Endodermal cell (in vitro differentiated cells): ENCODE results near the gene IGSF21. TPM values are rescaled to one million over a fixed set of nuclear protein-coding genes. Genes with fewer than 3 reads are reported as not detected.

Experiments
- DNase-seq: peaks from one replicate; pipeline ENCODE4 v3.0.0-alpha.2; 2017
- H3K27ac ChIP-seq: 2 replicates; pipeline ENCODE4 v1.5.1; 2013; ENCODE audit warnings: mild to moderate bottlenecking, low read depth, low read length, moderate library complexity
- H3K27me3 ChIP-seq: 2 replicates; pipeline ENCODE4 v1.6.1; 2013; ENCODE audit warnings: mild to moderate bottlenecking, low read length, moderate library complexity; ENCODE audit not compliant: insufficient read depth, control insufficient read depth, poor library complexity, severe bottlenecking
- H3K36me3 ChIP-seq: 2 replicates; pipeline ENCODE4 v1.7.0; 2013; ENCODE audit warnings: mild to moderate bottlenecking, low read length, moderate library complexity; ENCODE audit not compliant: control insufficient read depth, insufficient read depth
- H3K4me1 ChIP-seq: one replicate; pipeline ENCODE4 v1.7.0; 2013; ENCODE audit warnings: low read length; ENCODE audit not compliant: control insufficient read depth, insufficient read depth
- H3K4me3 ChIP-seq: 2 replicates; pipeline ENCODE4 v1.5.1; 2013; ENCODE audit warnings: mild to moderate bottlenecking, low read length, moderate library complexity
- H3K9ac ChIP-seq: 2 replicates; pipeline ENCODE4 v1.6.1; 2013; ENCODE audit warnings: mild to moderate bottlenecking, low read length, moderate library complexity; ENCODE audit not compliant: poor library complexity, severe bottlenecking; ENCODE audit errors: extremely low read depth
- H3K9me3 ChIP-seq: 2 replicates; pipeline ENCODE4 v1.6.1; 2013; ENCODE audit warnings: mild to moderate bottlenecking, low read length, moderate library complexity; ENCODE audit not compliant: control insufficient read depth
- H3K27ac Mint-ChIP-seq: 2 replicates; pipeline ENCODE4 v1.8.0; 2020; ENCODE audit warnings: mixed read lengths
- H3K27me3 Mint-ChIP-seq: 2 replicates; pipeline ENCODE4 v1.8.0; 2021; ENCODE audit warnings: mild to moderate bottlenecking, mixed read lengths; ENCODE audit not compliant: insufficient read depth
- H3K36me3 Mint-ChIP-seq: 2 replicates; pipeline ENCODE4 v1.8.0; 2020; ENCODE audit warnings: low read depth, mixed read lengths
- H3K4me1 Mint-ChIP-seq: 2 replicates; pipeline ENCODE4 v1.8.0; 2020; ENCODE audit warnings: mixed read lengths
- H3K4me3 Mint-ChIP-seq: 2 replicates; pipeline ENCODE4 v1.8.0; 2020; ENCODE audit warnings: mild to moderate bottlenecking, moderate library complexity, mixed read lengths
- H3K9me3 Mint-ChIP-seq: 2 replicates; pipeline ENCODE4 v1.8.0; 2020; ENCODE audit warnings: mild to moderate bottlenecking, mixed read lengths
- CTCF ChIP-seq: fragments of 200-600 bp; sonication (generic); conservative IDR thresholded peaks from 2 replicates; pipeline ENCODE4 v1.5.0; 2021; ENCODE audit warnings: antibody characterized with exemption, mild to moderate bottlenecking
- WGBS, 2 experiments: methylation state at CpG; one replicate each; pipeline versions ENCODE4 v1.1.5 to v1.1.7; 2013; ENCODE audit warnings: missing lambda C conversion rate in 2 of 2, mixed read lengths in 1 of 2; ENCODE audit not compliant: insufficient coverage in 1 of 2, insufficient read length in 1 of 2; 5-methylcytosine and 5-hydroxymethylcytosine counted together
- total RNA-seq, 2 donors: library from RNA; stranded (reverse); fragmentation: NEBNext Ultra II Directional in 1 of 2; extraction: Animal tissue kit (Norgen Biotek cat#: 25700) in 1 of 2; gene quantifications; 2 replicates in 1 of 2; 3 replicates in 1 of 2; pipeline ENCODE4 v1.2.1, GENCODE V29; 2021

Gene IGSF21
- total RNA-seq, 2 donors from 2014 or later = 1.3 to 1.7 TPM

DNA sequence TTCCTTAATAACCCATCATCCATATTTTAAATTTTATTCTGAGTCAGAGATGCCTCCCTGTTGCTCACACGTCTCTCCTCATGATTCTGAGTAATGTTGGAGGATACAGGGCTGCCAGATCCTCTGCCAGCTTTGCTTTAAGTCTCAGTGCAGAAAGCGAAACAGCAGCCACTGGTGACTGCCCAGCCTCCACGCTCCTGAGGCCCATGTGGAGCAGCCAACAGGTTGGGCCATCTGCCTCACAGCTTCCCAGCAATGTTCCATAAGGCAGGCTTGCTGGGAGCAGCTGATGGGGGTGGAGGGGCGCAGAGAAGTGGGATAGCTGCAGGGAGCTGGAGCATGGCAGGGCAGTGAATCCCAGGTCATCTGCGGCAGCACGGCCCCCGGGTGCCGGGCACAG, 104.2 kb downstream of the IGSF21 start:
- H3K27ac ChIP-seq = no peak overlapping the region
- H3K36me3 ChIP-seq = no peaks in the 10 kb centered on the region
- H3K4me3 ChIP-seq = no peak overlapping the region
- DNase-seq = no peak
- Mint-ChIP-seq H3K27me3 (peaks cover 8% of the 10 kb centered on the region), H3K36me3 (no peaks in the 10 kb centered on the region), H3K27ac (no peak overlapping the region), H3K4me3 (no peak overlapping the region), H3K4me1 (no peaks in the 10 kb centered on the region), H3K9me3 (peaks cover 6% of the 10 kb centered on the region)
- H3K4me1 ChIP-seq = no peaks in the 10 kb centered on the region
- no peak overlapping the region for H3K9ac ChIP-seq
- no peak for TF ChIP-seq CTCF
- H3K9me3 ChIP-seq = peaks cover 4% of the 10 kb centered on the region
- peaks cover 4% of the 10 kb centered on the region for H3K27me3 ChIP-seq
- WGBS, 2 experiments = 93 to 100% methylated on average over 1 to 8 of the region's 8 CpGs

DNA sequence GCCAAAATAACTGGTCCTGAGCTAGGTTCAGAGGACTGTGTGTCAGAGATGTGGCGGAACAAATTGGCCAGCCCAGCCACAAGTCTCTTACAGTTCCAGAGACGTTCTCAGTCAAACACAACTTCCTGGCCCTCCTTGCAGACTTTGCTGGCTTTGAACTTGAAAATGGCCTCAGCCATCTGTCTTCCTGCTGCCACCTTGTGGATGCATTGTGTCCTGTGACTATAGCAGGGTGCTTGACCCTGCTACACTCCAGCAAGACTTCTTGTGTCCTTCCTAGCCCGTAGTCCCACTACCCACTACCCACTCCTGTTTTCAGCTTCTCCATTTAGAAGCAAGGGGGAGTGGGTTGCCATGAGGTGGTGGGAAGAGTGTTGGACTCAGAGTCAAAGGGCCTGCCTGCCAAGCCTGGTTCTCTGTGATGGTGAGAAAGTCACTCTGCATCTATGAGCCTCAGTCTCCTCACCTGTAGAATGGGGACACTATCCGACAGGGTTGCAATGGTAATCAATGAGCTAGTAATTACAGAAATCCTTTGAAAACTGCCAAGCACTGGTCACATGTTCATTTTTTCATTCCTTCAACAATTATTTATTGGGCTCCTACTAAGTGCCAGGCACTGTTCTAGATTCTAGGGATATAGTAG, 109.9 kb downstream of the IGSF21 start:
- peak; percentile 88 for DNase-seq
- Histone ChIP-seq H3K36me3 (no peaks in the 10 kb centered on the region), H3K9me3 (no peaks in the 10 kb centered on the region), H3K9ac (no peak overlapping the region), H3K27ac (no peak overlapping the region), H3K4me3 (no peak overlapping the region), H3K27me3 (peaks cover 9% of the 10 kb centered on the region), H3K4me1 (peaks cover 5% of the 10 kb centered on the region)
- 70 to 72% methylated on average over 3 to 4 of the region's 4 CpGs for WGBS, 2 experiments
- no peak overlapping the region for H3K27ac Mint-ChIP-seq
- peaks cover 21% of the 10 kb centered on the region for H3K27me3 Mint-ChIP-seq
- H3K9me3 Mint-ChIP-seq = no peaks in the 10 kb centered on the region
- H3K36me3 Mint-ChIP-seq = no peaks in the 10 kb centered on the region
- peaks cover 3% of the 10 kb centered on the region for H3K4me1 Mint-ChIP-seq
- TF ChIP-seq CTCF = peak; percentile 82
- H3K4me3 Mint-ChIP-seq = no peak overlapping the region

GRCh38 chr1:18229625-18230024, 122.0 kb downstream of the IGSF21 start:
- peaks cover 12% of the 10 kb centered on the region for H3K9me3 Mint-ChIP-seq
- H3K9ac ChIP-seq = no peak overlapping the region
- peaks cover 10% of the 10 kb centered on the region for H3K9me3 ChIP-seq
- peaks cover 22% of the 10 kb centered on the region for H3K27me3 Mint-ChIP-seq
- no peak overlapping the region for H3K4me3 Mint-ChIP-seq
- no peaks in the 10 kb centered on the region for H3K36me3 Mint-ChIP-seq
- H3K4me1 ChIP-seq = peaks cover 12% of the 10 kb centered on the region
- no peak overlapping the region for H3K4me3 ChIP-seq
- no peak for TF ChIP-seq CTCF
- no peak overlapping the region for H3K27ac ChIP-seq
- WGBS, 2 experiments = 91 to 94% methylated on average over 1 of the region's 1 CpG
- DNase-seq = no peak
- H3K4me1 Mint-ChIP-seq = peaks cover 19% of the 10 kb centered on the region
- H3K27ac Mint-ChIP-seq = no peak overlapping the region
- no peaks in the 10 kb centered on the region for H3K27me3 ChIP-seq
- no peaks in the 10 kb centered on the region for H3K36me3 ChIP-seq
